Muscle of leg (tissue), 11 donors: ENCODE data around the gene CCDC110. TPM values are rescaled to one million over a fixed set of nuclear protein-coding genes. Genes with fewer than 3 reads are reported as not detected.
A peak's percentile ranks its signal among the peaks of the same experiment; 100 is the strongest.

Experiments
- DNase-seq: peaks from one replicate; pipeline ENCODE4 v3.0.0; 2013
- H3K27ac ChIP-seq: one replicate; pipeline ENCODE4 v1.5.1; 2013; ENCODE audit warnings: mild to moderate bottlenecking, low read length, control low read depth
- H3K27me3 ChIP-seq: one replicate; pipeline ENCODE4 v1.6.1; 2013; ENCODE audit warnings: low read length; ENCODE audit not compliant: control insufficient read depth, insufficient read depth
- H3K36me3 ChIP-seq: one replicate; pipeline ENCODE4 v1.6.1; 2013; ENCODE audit warnings: low read length; ENCODE audit not compliant: control insufficient read depth, insufficient read depth
- H3K4me1 ChIP-seq: one replicate; pipeline ENCODE4 v1.6.1; 2013; ENCODE audit warnings: low read length; ENCODE audit not compliant: control insufficient read depth, insufficient read depth
- H3K4me3 ChIP-seq: one replicate; pipeline ENCODE4 v1.5.1; 2013; ENCODE audit warnings: low read length, control low read depth
- H3K9me3 ChIP-seq: replicated peaks from 2 replicates; pipeline ENCODE4 v1.6.1; 2013; ENCODE audit warnings: low read depth, low read length; ENCODE audit not compliant: control insufficient read depth
- WGBS: methylation state at CpG from one replicate; pipeline ENCODE4 v1.1.5; 2013; ENCODE audit warnings: missing lambda C conversion rate; ENCODE audit not compliant: insufficient coverage; 5-methylcytosine and 5-hydroxymethylcytosine counted together
- polyA plus RNA-seq, 8 donors: library from polyadenylated mRNA; unstranded; fragments of 120-200 nt; gene quantifications; one replicate each; pipeline versions ENCODE4 v1.2.1 to v1.2.3, GENCODE V29; 2013; ENCODE audit warnings: inconsistent platforms in 1 of 8, low replicate concordance in 1 of 8; ENCODE audit not compliant: insufficient read length in 8 of 8, insufficient read depth in 1 of 8
- total RNA-seq: library from RNA; stranded (reverse); fragments of 120-200 nt; gene quantifications from one replicate; pipeline ENCODE4 v1.2.4, GENCODE V29; 2013

Gene CCDC110
- total and polyA plus RNA-seq, 9 donors, result 0.84 to 1.7 (median 1.1) TPM

DNA sequence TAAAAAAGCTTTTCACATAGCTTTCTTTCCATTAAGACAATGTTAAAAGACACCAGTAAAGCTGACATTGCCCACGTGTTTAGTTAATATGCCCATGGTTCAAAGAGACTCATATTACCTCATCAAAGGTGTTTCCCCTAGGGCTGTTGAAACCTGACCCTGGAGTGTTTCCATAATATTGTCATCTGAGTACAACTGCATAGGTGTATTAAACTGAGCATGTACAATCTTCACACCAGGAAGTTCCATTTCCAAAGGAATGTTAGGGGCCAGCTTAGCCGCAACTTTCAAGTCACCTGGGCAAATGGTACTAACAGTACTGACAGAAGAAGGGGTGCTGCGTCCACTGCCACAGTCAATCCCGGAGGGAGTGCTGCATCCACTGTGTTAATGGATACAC, 36.6 kb upstream of the CCDC110 start:
- Histone ChIP-seq H3K4me1 (peaks cover 5% of the 10 kb centered on the region), H3K27me3 (no peaks in the 10 kb centered on the region), H3K4me3 (no peak overlapping the region), H3K27ac (no peak overlapping the region), H3K36me3 (peaks cover 20% of the 10 kb centered on the region), H3K9me3 (no peaks in the 10 kb centered on the region)
- DNase-seq, result no peak
- WGBS, result 39% methylated on average over 3 of the region's 4 CpGs

DNA sequence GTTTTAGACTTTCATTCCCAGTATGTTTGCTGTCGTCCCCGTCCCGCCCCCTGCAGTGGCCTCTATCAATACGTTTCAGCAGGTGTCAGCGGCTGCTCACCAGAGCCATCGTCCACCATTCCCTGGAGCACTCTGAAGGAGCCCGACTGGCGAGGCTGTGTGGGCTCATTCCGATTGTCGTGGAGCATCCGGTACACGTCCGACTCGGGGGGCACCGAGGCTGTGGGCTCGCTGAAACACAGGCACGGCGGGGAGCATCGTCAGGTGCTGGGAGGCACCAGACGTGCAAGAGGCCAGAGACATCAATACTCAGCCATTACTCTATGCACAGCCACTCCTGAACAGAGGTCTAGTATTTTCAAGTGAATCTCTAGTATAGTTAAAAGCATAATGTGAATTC, 34.9 kb upstream of the CCDC110 start:
- Histone ChIP-seq H3K27ac (no peak overlapping the region), H3K9me3 (no peaks in the 10 kb centered on the region), H3K4me3 (no peak overlapping the region), H3K27me3 (no peaks in the 10 kb centered on the region), H3K4me1 (peaks cover 5% of the 10 kb centered on the region), H3K36me3 (peaks cover 23% of the 10 kb centered on the region)
- 84% methylated on average over 17 of the region's 20 CpGs for WGBS
- DNase-seq, result no peak

DNA sequence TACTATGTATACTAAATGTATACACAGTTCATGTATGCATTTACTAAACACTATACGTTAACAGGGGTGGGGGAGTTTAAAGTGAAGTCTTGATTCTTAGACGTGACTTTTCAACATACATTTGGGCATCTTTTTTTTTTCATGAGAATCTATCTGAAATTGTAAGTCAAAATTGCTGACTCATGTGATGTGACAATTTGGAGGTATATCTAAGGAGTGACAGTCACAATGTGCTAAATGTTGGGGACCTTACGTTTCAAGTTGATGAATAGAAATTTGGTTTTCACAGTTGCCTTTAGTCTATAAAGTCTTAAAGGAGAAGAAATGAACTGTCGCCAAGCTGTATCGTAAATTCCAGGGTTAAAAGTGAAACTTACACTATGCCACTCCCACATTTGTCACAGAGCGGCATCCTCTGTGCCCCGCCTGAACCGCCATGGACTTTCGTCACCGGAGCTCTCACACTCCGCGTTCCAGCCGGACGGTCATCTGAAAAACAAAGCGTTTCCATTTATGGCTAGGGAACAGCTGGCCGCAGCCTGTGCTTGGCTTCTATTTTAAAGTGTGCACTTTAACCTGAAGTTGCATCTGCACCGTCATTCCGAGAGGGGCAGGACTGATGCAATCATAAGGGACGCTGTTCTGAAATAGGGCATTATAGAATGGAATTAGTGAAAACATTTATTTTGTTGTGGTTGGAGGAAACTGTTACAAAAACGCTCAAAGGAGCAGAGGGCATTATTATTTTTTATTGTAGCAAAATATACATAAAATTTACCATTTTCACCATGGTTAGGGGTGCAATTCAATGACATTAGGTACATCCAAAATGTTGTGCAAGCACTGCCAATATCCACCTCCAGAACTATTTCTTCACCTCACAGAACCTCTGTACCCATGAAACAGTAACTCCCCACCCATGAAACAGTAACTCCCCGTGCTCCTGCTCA, 32.8 kb upstream of the CCDC110 start:
- H3K27me3 ChIP-seq, result no peaks in the 10 kb centered on the region
- DNase-seq, result peak; percentile 86
- no peaks in the 10 kb centered on the region for H3K9me3 ChIP-seq
- H3K27ac ChIP-seq, result peak overlapping the region; percentile 81
- 56% methylated on average over 16 of the region's 21 CpGs for WGBS
- H3K4me1 ChIP-seq, result peaks cover 5% of the 10 kb centered on the region
- H3K4me3 ChIP-seq, result no peak overlapping the region
- peaks cover 27% of the 10 kb centered on the region for H3K36me3 ChIP-seq

DNA sequence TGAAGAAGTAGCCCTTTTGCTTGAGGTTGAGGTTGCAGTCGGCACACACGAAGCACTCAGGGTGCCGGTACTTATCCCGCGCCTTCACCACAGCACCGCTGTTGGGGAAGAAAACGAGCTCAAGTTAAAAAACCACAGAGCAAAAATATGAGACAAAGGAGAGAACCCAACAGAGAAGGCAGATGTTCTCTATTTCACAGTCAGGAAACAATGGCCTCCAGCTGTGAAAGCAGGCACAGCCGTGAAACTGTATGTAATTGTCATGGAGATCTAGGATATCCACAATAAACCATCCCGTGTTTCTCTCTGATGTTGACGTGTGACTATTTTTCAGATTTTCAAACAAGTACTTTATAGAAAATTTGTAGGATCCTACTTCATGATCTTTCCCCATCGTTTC, 30.9 kb upstream of the CCDC110 start:
- Histone ChIP-seq H3K36me3 (peaks cover 24% of the 10 kb centered on the region), H3K9me3 (no peaks in the 10 kb centered on the region), H3K4me1 (peaks cover 5% of the 10 kb centered on the region), H3K27me3 (no peaks in the 10 kb centered on the region), H3K27ac (no peak overlapping the region), H3K4me3 (no peak overlapping the region)
- WGBS, result 74% methylated on average over 7 of the region's 11 CpGs
- no peak for DNase-seq

DNA sequence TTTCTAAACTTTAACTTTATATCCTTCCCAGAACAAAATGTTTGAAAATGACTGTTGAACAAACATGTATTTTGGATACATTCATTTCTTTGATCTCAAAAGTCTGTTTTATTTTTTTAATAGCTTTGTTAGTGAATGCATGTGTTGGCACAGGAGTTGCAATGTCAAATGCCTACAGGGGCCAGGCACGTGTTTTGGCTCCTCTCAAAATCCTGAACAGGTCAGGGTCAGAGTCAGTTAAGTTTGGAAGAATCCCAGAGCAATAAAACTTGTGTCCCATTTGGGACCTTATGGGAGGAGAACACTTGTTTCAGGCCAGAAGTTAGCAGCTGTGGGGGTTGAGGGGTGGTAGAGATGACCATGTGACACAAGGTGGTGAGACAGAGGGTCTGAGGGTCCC, 29.0 kb upstream of the CCDC110 start:
- H3K36me3 ChIP-seq, result peaks cover 14% of the 10 kb centered on the region
- WGBS, result 64% methylated on average over 1 of the region's 1 CpG
- no peaks in the 10 kb centered on the region for H3K27me3 ChIP-seq
- H3K27ac ChIP-seq, result no peak overlapping the region
- H3K9me3 ChIP-seq, result no peaks in the 10 kb centered on the region
- no peak overlapping the region for H3K4me3 ChIP-seq
- H3K4me1 ChIP-seq, result peaks cover 5% of the 10 kb centered on the region
- no peak for DNase-seq

DNA sequence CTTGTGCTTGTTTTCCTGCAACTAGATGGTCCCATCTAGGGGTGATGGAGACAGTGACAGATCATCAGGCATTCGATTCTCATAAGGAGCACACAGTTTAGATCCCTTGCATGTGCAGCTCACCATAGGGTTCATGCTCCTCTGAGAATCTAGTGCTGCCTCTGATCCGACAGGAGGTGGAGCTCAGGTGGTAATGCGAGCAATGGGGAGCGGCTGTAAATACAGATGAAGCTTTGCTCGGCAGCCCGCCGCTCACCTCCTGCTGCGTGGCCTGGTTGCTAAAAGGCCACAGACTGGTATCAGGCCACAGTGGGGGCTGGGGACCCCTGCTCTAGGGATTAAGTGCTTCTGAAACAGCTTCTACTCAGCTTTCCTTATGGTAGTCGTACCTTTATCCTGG, 28.5 kb upstream of the CCDC110 start:
- H3K27ac ChIP-seq, result no peak overlapping the region
- no peaks in the 10 kb centered on the region for H3K9me3 ChIP-seq
- WGBS, result 95% methylated on average over 8 of the region's 9 CpGs
- peaks cover 5% of the 10 kb centered on the region for H3K4me1 ChIP-seq
- H3K4me3 ChIP-seq, result no peak overlapping the region
- DNase-seq, result no peak
- no peaks in the 10 kb centered on the region for H3K27me3 ChIP-seq
- peaks cover 14% of the 10 kb centered on the region for H3K36me3 ChIP-seq

DNA sequence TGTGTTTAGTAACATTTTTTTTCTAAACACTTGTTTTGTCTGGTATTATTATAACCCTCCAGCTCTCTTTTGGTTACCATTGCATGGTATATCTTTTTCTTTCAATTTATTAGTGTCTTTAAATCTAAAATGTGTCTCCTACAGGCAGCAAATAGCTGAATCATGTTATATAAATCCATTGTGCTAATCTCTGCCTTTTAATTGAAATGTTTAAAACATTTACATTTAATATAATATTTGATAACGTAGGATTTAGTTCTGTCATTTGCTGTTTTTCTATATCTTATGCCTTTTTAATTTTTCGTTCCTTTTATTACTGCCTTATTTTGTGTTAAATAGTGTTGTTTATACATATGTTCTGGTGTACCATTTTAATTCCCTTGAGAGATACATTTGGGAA, 17.1 kb upstream of the CCDC110 start:
- Histone ChIP-seq H3K9me3 (peaks cover 2% of the 10 kb centered on the region), H3K36me3 (no peaks in the 10 kb centered on the region), H3K4me3 (no peak overlapping the region), H3K27me3 (no peaks in the 10 kb centered on the region), H3K27ac (no peak overlapping the region), H3K4me1 (no peaks in the 10 kb centered on the region)
- no CpG with 5 or more reads among the region's 2 CpGs for WGBS
- no peak for DNase-seq

DNA sequence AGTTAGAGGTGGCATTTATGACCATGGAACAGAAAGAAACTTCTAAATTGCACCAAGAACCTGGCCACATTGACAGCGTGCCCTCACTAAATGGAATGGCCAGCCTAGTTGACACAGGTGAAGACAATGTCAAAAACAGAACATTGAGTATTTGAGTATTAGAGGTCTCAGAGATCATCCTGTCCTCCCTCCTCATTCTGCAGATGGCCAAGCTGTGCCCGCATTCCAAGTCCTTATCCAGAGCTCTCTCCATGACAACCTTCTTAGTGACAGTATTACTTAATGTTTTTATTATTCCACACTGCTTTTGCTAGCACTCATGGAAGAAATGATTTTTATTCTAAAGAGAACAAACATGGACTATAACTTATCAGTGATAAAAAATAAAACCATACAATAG, 9.9 kb upstream of the CCDC110 start:
- Histone ChIP-seq H3K4me1 (peaks cover 3% of the 10 kb centered on the region), H3K4me3 (no peak overlapping the region), H3K9me3 (no peaks in the 10 kb centered on the region), H3K27ac (no peak overlapping the region), H3K36me3 (no peaks in the 10 kb centered on the region), H3K27me3 (no peaks in the 10 kb centered on the region)
- WGBS, result no CpG with 5 or more reads among the region's 2 CpGs
- no peak for DNase-seq

DNA sequence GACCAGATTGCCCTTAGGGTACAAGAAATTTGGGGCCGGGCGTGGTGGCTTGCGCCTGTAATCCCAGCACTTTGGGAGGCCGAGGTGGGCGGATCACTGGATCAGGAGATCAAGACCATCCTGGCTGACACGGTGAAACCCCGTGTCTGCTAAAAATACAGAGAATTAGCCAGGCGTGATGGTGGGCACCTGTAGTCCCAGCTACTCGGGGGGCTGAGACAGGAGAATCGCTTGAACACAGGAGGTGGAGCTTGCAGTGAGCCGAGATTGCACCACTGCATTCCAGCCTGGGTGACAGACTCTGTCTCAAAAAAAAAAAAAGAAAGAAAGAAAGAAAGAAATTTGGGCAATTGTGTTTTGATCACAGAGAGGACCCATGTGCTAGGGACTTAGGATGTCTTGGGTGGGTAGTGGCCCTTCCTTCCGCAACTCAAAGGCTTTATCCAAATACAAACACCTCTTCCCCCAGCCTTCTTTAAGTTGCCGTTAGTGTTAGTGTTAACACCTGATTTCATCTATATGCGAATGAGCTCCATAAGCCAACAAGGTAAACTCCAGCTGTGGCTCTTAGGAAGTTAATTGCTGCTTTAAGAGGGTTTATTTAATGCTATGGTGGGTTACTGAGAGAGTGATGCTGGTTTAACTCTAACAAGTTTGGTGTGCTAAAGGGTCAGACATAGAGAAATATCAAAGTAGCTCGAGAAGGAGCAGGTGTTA, 8.6 kb upstream of the CCDC110 start:
- Histone ChIP-seq H3K36me3 (no peaks in the 10 kb centered on the region), H3K9me3 (no peaks in the 10 kb centered on the region), H3K4me3 (no peak overlapping the region), H3K27me3 (no peaks in the 10 kb centered on the region), H3K4me1 (peaks cover 3% of the 10 kb centered on the region), H3K27ac (peak overlapping the region; percentile 42)
- DNase-seq, result no peak
- 57% methylated on average over 9 of the region's 15 CpGs for WGBS

DNA sequence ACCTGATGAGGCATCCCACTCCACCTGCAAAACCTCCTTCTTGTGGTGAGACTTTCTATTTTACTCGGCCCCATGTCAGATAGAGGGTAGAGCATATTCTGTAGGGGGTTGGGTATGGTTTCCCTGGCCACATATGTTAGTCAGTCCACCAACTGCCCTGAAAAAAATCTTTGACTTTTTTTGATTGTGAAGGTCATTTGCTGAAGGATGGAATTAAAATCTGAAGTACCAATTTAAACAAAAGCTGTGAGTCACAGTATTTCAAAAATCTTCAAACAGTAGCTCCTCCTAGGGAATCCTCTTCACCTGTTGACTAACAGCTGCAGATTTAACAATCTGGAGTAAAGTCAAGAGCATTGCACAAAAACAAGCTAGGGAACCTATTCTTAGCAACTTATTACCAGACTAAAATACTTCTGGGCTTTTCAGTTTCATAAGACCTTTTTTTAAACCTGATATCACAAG, 8.0 kb upstream of the CCDC110 start:
- H3K36me3 ChIP-seq, result no peaks in the 10 kb centered on the region
- no peaks in the 10 kb centered on the region for H3K9me3 ChIP-seq
- no peaks in the 10 kb centered on the region for H3K27me3 ChIP-seq
- peak; percentile 61 for DNase-seq
- peak overlapping the region; percentile 42 for H3K27ac ChIP-seq
- no CpG with 5 or more reads among the region's 1 CpG for WGBS
- H3K4me1 ChIP-seq, result peaks cover 3% of the 10 kb centered on the region
- no peak overlapping the region for H3K4me3 ChIP-seq
